Breast epithelium (tissue), 4 donors: ENCODE measurements around the gene GGT7. TPM values are rescaled to one million over a fixed set of nuclear protein-coding genes. Genes with fewer than 3 reads are reported as not detected.
A peak's percentile ranks its signal among the peaks of the same experiment; 100 is the strongest.

ENCODE experiments used
- DNase-seq, 2 donors: peaks; one replicate each; pipeline ENCODE4 v3.0.0-alpha.2; 2019; ENCODE audit warnings: low spot score in 2 of 2
- H3K27ac ChIP-seq, 2 donors: fragments of 200-600 bp; sonication (generic) in 1 of 2; one replicate each; pipeline ENCODE4 v1.5.1; 2016 to 2019; ENCODE audit warnings: mild to moderate bottlenecking in 1 of 2
- H3K27me3 ChIP-seq, 2 donors: fragments of 200-600 bp; sonication (generic) in 1 of 2; one replicate each; pipeline versions ENCODE4 v1.5.1 to v1.6.0; 2017 to 2019; ENCODE audit warnings: control low read depth in 1 of 2, mild to moderate bottlenecking in 1 of 2
- H3K36me3 ChIP-seq: fragments of 200-600 bp; one replicate; pipeline ENCODE4 v1.5.1; 2019
- H3K4me1 ChIP-seq, 2 donors: fragments of 200-600 bp; sonication (generic); one replicate each; pipeline ENCODE4 v1.5.1; 2016 to 2019; ENCODE audit warnings: control low read depth in 1 of 2
- H3K4me3 ChIP-seq, 3 donors: fragments of 200-600 bp; sonication (generic); 1 replicate in 2 of 3; 2 replicates in 1 of 3; pipeline ENCODE4 v1.5.1; 2016 to 2019; ENCODE audit warnings: mild to moderate bottlenecking in 3 of 3, moderate library complexity in 2 of 3
- H3K9me3 ChIP-seq, 2 donors: fragments of 200-600 bp; sonication (generic) in 1 of 2; one replicate each; pipeline ENCODE4 v1.5.1; 2016 to 2019; ENCODE audit warnings: control low read depth in 1 of 2
- POLR2A ChIP-seq: fragments of 450-650 bp; IDR thresholded peaks from one replicate; pipeline ENCODE4 v1.6.1; 2016; ENCODE audit warnings: antibody characterized with exemption, mild to moderate bottlenecking, moderate library complexity
- POLR2AphosphoS5 ChIP-seq, 3 donors: sonication (generic); formaldehyde crosslinking; IDR thresholded peaks; one replicate each; pipeline ENCODE4 v1.6.1; 2017; ENCODE audit warnings: antibody characterized with exemption in 3 of 3
- intact Hi-C: fragments of 100-400 bp; cut with DNase I; formaldehyde crosslinking; loops from one replicate; pipeline ENCODE4 v1.15.1; 2023; ENCODE audit warnings: low total_unique reads
- total RNA-seq, 3 donors: library from RNA; depleted of rRNA; stranded (reverse); fragments of >200 nt; gene quantifications; one replicate each; pipeline ENCODE4 v1.1.0, GENCODE V29; 2016
- TF ChIP-seq, protein P1 (sequence below), 3 donors: fragments of 450-650 bp; IDR thresholded peaks; one replicate each; pipeline ENCODE4 v1.5.1; 2016 to 2017; ENCODE audit warnings: antibody characterized with exemption in 3 of 3, mild to moderate bottlenecking in 3 of 3, moderate library complexity in 3 of 3

The GGT7 gene
- total RNA-seq, 3 donors from 2014 or later = 13.1 to 21.8 (median 16.4) TPM

- H3K36me3 ChIP-seq = no peaks in the 10 kb centered on the region
- no peak overlapping the region for H3K4me3 ChIP-seq
- intact Hi-C loops = no loop called here
- TF ChIP-seq, protein P1, sequence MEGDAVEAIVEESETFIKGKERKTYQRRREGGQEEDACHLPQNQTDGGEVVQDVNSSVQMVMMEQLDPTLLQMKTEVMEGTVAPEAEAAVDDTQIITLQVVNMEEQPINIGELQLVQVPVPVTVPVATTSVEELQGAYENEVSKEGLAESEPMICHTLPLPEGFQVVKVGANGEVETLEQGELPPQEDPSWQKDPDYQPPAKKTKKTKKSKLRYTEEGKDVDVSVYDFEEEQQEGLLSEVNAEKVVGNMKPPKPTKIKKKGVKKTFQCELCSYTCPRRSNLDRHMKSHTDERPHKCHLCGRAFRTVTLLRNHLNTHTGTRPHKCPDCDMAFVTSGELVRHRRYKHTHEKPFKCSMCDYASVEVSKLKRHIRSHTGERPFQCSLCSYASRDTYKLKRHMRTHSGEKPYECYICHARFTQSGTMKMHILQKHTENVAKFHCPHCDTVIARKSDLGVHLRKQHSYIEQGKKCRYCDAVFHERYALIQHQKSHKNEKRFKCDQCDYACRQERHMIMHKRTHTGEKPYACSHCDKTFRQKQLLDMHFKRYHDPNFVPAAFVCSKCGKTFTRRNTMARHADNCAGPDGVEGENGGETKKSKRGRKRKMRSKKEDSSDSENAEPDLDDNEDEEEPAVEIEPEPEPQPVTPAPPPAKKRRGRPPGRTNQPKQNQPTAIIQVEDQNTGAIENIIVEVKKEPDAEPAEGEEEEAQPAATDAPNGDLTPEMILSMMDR (IDR thresholded peaks at IDR 0.05) = no peak
- TF ChIP-seq POLR2A (no peak), POLR2AphosphoS5 (IDR thresholded peaks at IDR 0.05) (no peak)
- H3K27ac ChIP-seq = no peak overlapping the region
- no peaks in the 10 kb centered on the region for H3K4me1 ChIP-seq
- H3K27me3 ChIP-seq = no peaks in the 10 kb centered on the region
- no peaks in the 10 kb centered on the region for H3K9me3 ChIP-seq
- DNase-seq = no peak
Measured at GRCh38 chr20:34863421-34863965, 9.2 kb downstream of the GGT7 start.

- DNase-seq = peak in 1 of 2 donors; percentile 5
- intact Hi-C loops = no loop called here
- H3K4me3 ChIP-seq = no peak overlapping the region
- TF ChIP-seq POLR2AphosphoS5 (IDR thresholded peaks at IDR 0.05) (no peak), POLR2A (no peak)
- TF ChIP-seq, protein P1 (IDR thresholded peaks at IDR 0.05) = no peak
- H3K4me1 ChIP-seq = no peaks in the 10 kb centered on the region
- no peaks in the 10 kb centered on the region for H3K27me3 ChIP-seq
- no peaks in the 10 kb centered on the region for H3K36me3 ChIP-seq
- H3K27ac ChIP-seq = no peak overlapping the region
- H3K9me3 ChIP-seq = no peaks in the 10 kb centered on the region
Measured at GRCh38 chr20:34862724-34863123, 9.9 kb downstream of the GGT7 start.

DNA sequence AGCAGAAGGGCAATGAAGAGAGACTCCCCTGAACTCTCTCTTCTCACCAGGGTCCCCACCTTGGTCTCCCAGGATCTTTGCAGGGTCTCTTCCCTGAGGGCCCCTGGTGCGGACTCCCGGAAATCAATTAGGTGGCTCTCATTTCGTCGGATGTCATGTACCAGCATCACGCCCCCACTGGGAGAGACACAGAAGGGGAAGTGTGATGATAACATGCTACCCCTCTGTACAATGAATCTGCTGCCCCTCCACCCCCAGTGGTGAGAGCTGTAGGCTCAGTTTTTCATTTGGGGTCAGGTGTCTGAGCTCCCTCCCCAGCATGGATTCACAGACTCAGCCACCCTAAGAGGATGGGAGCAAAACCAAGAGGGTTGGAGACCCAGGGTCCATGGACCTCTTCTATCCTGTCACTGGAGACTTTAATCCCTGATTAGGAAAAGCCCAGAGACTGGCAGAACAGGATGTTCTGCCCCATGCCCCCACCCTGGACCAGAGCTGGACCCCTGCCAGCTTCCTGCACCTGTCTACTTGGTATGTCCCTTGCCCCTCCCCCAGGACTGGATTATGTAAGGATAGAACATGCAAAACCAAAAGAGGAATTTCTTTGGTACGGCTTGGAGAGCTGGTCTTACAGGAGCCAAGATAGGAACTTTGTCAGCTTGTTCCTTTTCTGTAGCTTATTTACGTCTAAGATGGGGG lies 11.1 kb downstream of the GGT7 start:
- no peaks in the 10 kb centered on the region for H3K4me1 ChIP-seq
- no peaks in the 10 kb centered on the region for H3K9me3 ChIP-seq
- intact Hi-C loops = no loop called here
- TF ChIP-seq POLR2AphosphoS5 (IDR thresholded peaks at IDR 0.05) (no peak), POLR2A (no peak)
- TF ChIP-seq, protein P1 (IDR thresholded peaks at IDR 0.05) = no peak
- peak in 1 of 2 donors; percentile 50 for DNase-seq
- H3K27me3 ChIP-seq = no peaks in the 10 kb centered on the region
- no peak overlapping the region for H3K27ac ChIP-seq
- no peaks in the 10 kb centered on the region for H3K36me3 ChIP-seq
- H3K4me3 ChIP-seq = no peak overlapping the region

DNA sequence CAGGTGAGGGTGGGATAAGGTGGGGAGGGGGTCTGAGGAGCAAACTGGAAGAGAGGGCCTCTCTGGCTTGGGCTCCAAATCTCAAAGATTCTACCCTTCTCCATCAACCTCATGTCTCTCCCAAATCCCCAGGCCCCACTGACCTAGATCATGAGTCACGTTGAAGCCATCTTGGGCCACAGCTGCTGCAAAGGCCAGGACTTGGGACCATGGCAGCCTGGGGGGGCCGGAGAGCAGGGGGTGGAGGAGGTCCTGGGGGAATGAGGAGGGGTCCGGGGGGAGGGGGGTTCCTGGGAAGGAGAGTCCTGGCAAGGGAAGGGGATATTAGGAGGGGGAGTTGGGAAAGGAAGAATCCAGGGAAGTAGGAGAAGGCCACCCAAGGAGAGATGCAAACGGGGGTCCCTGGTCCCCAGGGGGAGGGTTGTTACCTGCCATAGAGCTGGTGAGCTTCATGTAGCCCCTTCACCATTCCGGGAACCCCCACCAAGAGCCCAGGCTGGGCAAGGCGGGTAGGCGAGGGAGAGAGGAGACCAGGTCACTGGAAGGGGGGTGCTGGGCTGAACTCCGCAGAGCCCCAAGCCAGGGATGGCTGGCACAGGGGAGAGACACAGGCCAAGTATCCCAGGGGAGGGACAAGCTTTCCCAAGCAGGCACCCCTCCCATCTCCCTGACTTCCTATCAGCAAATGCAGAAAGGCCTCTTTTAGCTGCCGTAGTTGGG lies 12.7 kb downstream of the GGT7 start:
- H3K9me3 ChIP-seq = no peaks in the 10 kb centered on the region
- TF ChIP-seq, protein P1 (IDR thresholded peaks at IDR 0.05) = no peak
- no peak for TF ChIP-seq POLR2AphosphoS5 (IDR thresholded peaks at IDR 0.05)
- TF ChIP-seq POLR2A = no peak
- H3K27me3 ChIP-seq = no peaks in the 10 kb centered on the region
- H3K27ac ChIP-seq = no peak overlapping the region
- no peak overlapping the region for H3K4me3 ChIP-seq
- DNase-seq = no peak
- H3K36me3 ChIP-seq = no peaks in the 10 kb centered on the region
- no peaks in the 10 kb centered on the region for H3K4me1 ChIP-seq
- intact Hi-C loops = no loop called here

DNA sequence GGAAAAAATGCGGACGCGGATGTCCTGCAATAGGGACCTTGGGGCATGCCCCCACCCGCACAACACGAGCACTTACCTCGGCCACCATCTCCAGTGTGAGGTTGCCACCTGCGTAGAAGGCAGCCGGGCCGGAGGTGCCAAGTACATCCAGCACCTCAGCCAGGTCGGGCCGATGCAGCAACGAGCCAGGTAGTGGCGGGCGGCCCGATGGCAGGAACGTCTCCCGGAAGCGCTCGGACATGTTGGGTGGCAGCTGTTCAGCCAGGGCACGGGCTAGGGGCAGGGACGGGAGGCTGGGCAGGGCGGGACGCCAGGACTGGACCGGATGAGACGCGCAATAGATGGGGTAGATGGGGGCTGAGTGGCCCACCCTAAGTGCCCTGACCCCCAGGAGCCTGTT lies 13.3 kb downstream of the GGT7 start:
- H3K4me1 ChIP-seq = no peaks in the 10 kb centered on the region
- H3K4me3 ChIP-seq = no peak overlapping the region
- intact Hi-C loops = no loop called here
- no peak for TF ChIP-seq POLR2A
- TF ChIP-seq POLR2AphosphoS5 (IDR thresholded peaks at IDR 0.05) = no peak
- TF ChIP-seq, protein P1 (IDR thresholded peaks at IDR 0.05) = no peak
- H3K36me3 ChIP-seq = no peaks in the 10 kb centered on the region
- no peak for DNase-seq
- no peaks in the 10 kb centered on the region for H3K27me3 ChIP-seq
- H3K9me3 ChIP-seq = no peaks in the 10 kb centered on the region
- H3K27ac ChIP-seq = no peak overlapping the region
